HEK293 (cell line): ENCODE results near the gene FLT3LG.
A peak's percentile ranks its signal among the peaks of the same experiment; 100 is the strongest.

ENCODE experiments used
- AEBP2 ChIP-seq: fragments of 450-650 bp; formaldehyde crosslinking; IDR thresholded peaks from 2 replicates; pipeline ENCODE4 v1.5.1; 2016; ENCODE audit warnings: missing biosample characterization, missing genetic modification characterization, borderline replicate concordance
- GLIS2 ChIP-seq: fragments of 450-650 bp; formaldehyde crosslinking; IDR thresholded peaks from 2 replicates; pipeline ENCODE4 v1.5.1; 2016; ENCODE audit warnings: missing biosample characterization, missing genetic modification characterization
- HOXA7 ChIP-seq: sonication (generic); formaldehyde crosslinking; IDR thresholded peaks from 2 replicates; pipeline ENCODE4 v1.8.1; 2022; ENCODE audit warnings: missing genetic modification reagents, borderline replicate concordance
- HOXC10 ChIP-seq: sonication (generic); formaldehyde crosslinking; IDR thresholded peaks from 2 replicates; pipeline ENCODE4 v1.8.1; 2023; ENCODE audit warnings: mild to moderate bottlenecking, missing genetic modification reagents
- KLF8 ChIP-seq: fragments of 450-650 bp; formaldehyde crosslinking; IDR thresholded peaks from 2 replicates; pipeline ENCODE4 v1.5.1; 2016; ENCODE audit warnings: missing biosample characterization, missing genetic modification characterization
- KLF9 ChIP-seq: fragments of 450-650 bp; formaldehyde crosslinking; IDR thresholded peaks from 2 replicates; pipeline ENCODE4 v1.5.1; 2016; ENCODE audit warnings: missing biosample characterization, missing genetic modification characterization, low read depth
- ZFP41 ChIP-seq: fragments of 450-650 bp; formaldehyde crosslinking; IDR thresholded peaks from 2 replicates; pipeline ENCODE4 v1.5.1; 2016; ENCODE audit warnings: missing biosample characterization, missing genetic modification characterization, borderline replicate concordance
- ZNF114 ChIP-seq: fragments of 450-650 bp; formaldehyde crosslinking; IDR thresholded peaks from 2 replicates; pipeline ENCODE4 v1.5.0; 2017; ENCODE audit warnings: missing biosample characterization, missing genetic modification characterization
- ZNF121 ChIP-seq: fragments of 450-650 bp; formaldehyde crosslinking; IDR thresholded peaks from 2 replicates; pipeline ENCODE4 v1.5.1; 2016; ENCODE audit warnings: missing biosample characterization, missing genetic modification characterization
- ZNF157 ChIP-seq: fragments of 450-650 bp; formaldehyde crosslinking; IDR thresholded peaks from 2 replicates; pipeline ENCODE4 v1.5.1; 2016; ENCODE audit warnings: missing biosample characterization, missing genetic modification characterization
- ZNF16 ChIP-seq: fragments of 450-650 bp; formaldehyde crosslinking; IDR thresholded peaks from 2 replicates; pipeline ENCODE4 v1.5.1; 2016; ENCODE audit warnings: low read depth, missing biosample characterization, missing genetic modification characterization
- ZNF19 ChIP-seq: fragments of 450-650 bp; formaldehyde crosslinking; IDR thresholded peaks from 2 replicates; pipeline ENCODE4; 2016; ENCODE audit warnings: missing biosample characterization, missing genetic modification characterization, low read depth
- ZNF202 ChIP-seq: fragments of 450-650 bp; formaldehyde crosslinking; IDR thresholded peaks from 2 replicates; pipeline ENCODE4 v1.5.1; 2016; ENCODE audit warnings: missing biosample characterization, missing genetic modification characterization, borderline replicate concordance
- ZNF292 ChIP-seq: fragments of 450-650 bp; formaldehyde crosslinking; IDR thresholded peaks from 2 replicates; pipeline ENCODE4 v1.5.1; 2016; ENCODE audit warnings: low read depth, missing biosample characterization, missing genetic modification characterization, borderline replicate concordance
- ZNF362 ChIP-seq: fragments of 450-650 bp; formaldehyde crosslinking; IDR thresholded peaks from 2 replicates; pipeline ENCODE4 v1.5.1; 2016; ENCODE audit warnings: missing biosample characterization, missing genetic modification characterization
- ZNF37A ChIP-seq: fragments of 450-650 bp; IDR thresholded peaks from 2 replicates; pipeline ENCODE4 v1.5.1; 2018; ENCODE audit warnings: missing biosample characterization, missing genetic modification characterization
- ZNF48 ChIP-seq: fragments of 450-650 bp; formaldehyde crosslinking; IDR thresholded peaks from 2 replicates; pipeline ENCODE4 v1.5.1; 2016; ENCODE audit warnings: missing biosample characterization, missing genetic modification characterization
- ZNF621 ChIP-seq: fragments of 450-650 bp; formaldehyde crosslinking; IDR thresholded peaks from 2 replicates; pipeline ENCODE4 v1.5.1; 2017; ENCODE audit warnings: missing biosample characterization, missing genetic modification characterization
- ZNF624 ChIP-seq: fragments of 450-650 bp; formaldehyde crosslinking; IDR thresholded peaks from 2 replicates; pipeline ENCODE4 v1.5.1; 2017; ENCODE audit warnings: missing biosample characterization, missing genetic modification characterization
- ZNF670 ChIP-seq: fragments of 450-650 bp; formaldehyde crosslinking; IDR thresholded peaks from 2 replicates; pipeline ENCODE4 v1.5.1; 2016; ENCODE audit warnings: missing biosample characterization, missing genetic modification characterization, low read depth
- ZNF776 ChIP-seq: fragments of 450-650 bp; formaldehyde crosslinking; IDR thresholded peaks from 2 replicates; pipeline ENCODE4 v1.5.0; 2017; ENCODE audit warnings: missing biosample characterization, missing genetic modification characterization, borderline replicate concordance
- ZNF777 ChIP-seq: fragments of 450-650 bp; formaldehyde crosslinking; IDR thresholded peaks from 2 replicates; pipeline ENCODE4 v1.5.1; 2017; ENCODE audit warnings: missing biosample characterization, missing genetic modification characterization, borderline replicate concordance
- ZNF792 ChIP-seq: fragments of 450-650 bp; formaldehyde crosslinking; IDR thresholded peaks from 2 replicates; pipeline ENCODE4 v1.5.1; 2016; ENCODE audit warnings: missing biosample characterization, missing genetic modification characterization
- ZSCAN16 ChIP-seq: fragments of 450-650 bp; formaldehyde crosslinking; IDR thresholded peaks from 2 replicates; pipeline ENCODE4 v1.5.1; 2016; ENCODE audit warnings: missing biosample characterization, missing genetic modification characterization
- TF ChIP-seq, protein P1 (sequence below): fragments of 450-650 bp; formaldehyde crosslinking; IDR thresholded peaks from 2 replicates; pipeline ENCODE4 v1.5.1; 2016; ENCODE audit warnings: missing biosample characterization, missing genetic modification characterization, borderline replicate concordance
- TF ChIP-seq, protein P2 (sequence below): fragments of 450-650 bp; formaldehyde crosslinking; IDR thresholded peaks from 2 replicates; pipeline ENCODE4 v1.5.1; 2017; ENCODE audit warnings: missing biosample characterization, missing genetic modification characterization
- TF ChIP-seq, protein P3 (sequence below): fragments of 450-650 bp; formaldehyde crosslinking; IDR thresholded peaks from 2 replicates; pipeline ENCODE4 v1.5.1; 2016; ENCODE audit warnings: missing biosample characterization, missing genetic modification characterization
- TF ChIP-seq, protein P4 (sequence below): sonication (generic); formaldehyde crosslinking; IDR thresholded peaks from 2 replicates; pipeline ENCODE4 v1.8.1; 2022; ENCODE audit warnings: mild to moderate bottlenecking, moderate library complexity, missing genetic modification reagents

Gene FLT3LG

GRCh38 chr19:49451430-49452181, 22.4 kb upstream of the FLT3LG start, which contains the start of gene PIH1D1 (continued):
- TF ChIP-seq, protein P1, sequence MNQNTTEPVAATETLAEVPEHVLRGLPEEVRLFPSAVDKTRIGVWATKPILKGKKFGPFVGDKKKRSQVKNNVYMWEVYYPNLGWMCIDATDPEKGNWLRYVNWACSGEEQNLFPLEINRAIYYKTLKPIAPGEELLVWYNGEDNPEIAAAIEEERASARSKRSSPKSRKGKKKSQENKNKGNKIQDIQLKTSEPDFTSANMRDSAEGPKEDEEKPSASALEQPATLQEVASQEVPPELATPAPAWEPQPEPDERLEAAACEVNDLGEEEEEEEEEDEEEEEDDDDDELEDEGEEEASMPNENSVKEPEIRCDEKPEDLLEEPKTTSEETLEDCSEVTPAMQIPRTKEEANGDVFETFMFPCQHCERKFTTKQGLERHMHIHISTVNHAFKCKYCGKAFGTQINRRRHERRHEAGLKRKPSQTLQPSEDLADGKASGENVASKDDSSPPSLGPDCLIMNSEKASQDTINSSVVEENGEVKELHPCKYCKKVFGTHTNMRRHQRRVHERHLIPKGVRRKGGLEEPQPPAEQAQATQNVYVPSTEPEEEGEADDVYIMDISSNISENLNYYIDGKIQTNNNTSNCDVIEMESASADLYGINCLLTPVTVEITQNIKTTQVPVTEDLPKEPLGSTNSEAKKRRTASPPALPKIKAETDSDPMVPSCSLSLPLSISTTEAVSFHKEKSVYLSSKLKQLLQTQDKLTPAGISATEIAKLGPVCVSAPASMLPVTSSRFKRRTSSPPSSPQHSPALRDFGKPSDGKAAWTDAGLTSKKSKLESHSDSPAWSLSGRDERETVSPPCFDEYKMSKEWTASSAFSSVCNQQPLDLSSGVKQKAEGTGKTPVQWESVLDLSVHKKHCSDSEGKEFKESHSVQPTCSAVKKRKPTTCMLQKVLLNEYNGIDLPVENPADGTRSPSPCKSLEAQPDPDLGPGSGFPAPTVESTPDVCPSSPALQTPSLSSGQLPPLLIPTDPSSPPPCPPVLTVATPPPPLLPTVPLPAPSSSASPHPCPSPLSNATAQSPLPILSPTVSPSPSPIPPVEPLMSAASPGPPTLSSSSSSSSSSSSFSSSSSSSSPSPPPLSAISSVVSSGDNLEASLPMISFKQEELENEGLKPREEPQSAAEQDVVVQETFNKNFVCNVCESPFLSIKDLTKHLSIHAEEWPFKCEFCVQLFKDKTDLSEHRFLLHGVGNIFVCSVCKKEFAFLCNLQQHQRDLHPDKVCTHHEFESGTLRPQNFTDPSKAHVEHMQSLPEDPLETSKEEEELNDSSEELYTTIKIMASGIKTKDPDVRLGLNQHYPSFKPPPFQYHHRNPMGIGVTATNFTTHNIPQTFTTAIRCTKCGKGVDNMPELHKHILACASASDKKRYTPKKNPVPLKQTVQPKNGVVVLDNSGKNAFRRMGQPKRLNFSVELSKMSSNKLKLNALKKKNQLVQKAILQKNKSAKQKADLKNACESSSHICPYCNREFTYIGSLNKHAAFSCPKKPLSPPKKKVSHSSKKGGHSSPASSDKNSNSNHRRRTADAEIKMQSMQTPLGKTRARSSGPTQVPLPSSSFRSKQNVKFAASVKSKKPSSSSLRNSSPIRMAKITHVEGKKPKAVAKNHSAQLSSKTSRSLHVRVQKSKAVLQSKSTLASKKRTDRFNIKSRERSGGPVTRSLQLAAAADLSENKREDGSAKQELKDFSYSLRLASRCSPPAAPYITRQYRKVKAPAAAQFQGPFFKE (tag by site-specific recombination): no peak
- TF ChIP-seq, protein P2, sequence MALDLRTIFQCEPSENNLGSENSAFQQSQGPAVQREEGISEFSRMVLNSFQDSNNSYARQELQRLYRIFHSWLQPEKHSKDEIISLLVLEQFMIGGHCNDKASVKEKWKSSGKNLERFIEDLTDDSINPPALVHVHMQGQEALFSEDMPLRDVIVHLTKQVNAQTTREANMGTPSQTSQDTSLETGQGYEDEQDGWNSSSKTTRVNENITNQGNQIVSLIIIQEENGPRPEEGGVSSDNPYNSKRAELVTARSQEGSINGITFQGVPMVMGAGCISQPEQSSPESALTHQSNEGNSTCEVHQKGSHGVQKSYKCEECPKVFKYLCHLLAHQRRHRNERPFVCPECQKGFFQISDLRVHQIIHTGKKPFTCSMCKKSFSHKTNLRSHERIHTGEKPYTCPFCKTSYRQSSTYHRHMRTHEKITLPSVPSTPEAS (tag by site-specific recombination): no peak
- TF ChIP-seq, protein P3, sequence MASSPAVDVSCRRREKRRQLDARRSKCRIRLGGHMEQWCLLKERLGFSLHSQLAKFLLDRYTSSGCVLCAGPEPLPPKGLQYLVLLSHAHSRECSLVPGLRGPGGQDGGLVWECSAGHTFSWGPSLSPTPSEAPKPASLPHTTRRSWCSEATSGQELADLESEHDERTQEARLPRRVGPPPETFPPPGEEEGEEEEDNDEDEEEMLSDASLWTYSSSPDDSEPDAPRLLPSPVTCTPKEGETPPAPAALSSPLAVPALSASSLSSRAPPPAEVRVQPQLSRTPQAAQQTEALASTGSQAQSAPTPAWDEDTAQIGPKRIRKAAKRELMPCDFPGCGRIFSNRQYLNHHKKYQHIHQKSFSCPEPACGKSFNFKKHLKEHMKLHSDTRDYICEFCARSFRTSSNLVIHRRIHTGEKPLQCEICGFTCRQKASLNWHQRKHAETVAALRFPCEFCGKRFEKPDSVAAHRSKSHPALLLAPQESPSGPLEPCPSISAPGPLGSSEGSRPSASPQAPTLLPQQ: peak; percentile 25; the same call in 1 of the 2 replicates
- TF ChIP-seq KLF9 (tag by site-specific recombination) (peak; percentile 73), ZNF624 (tag by site-specific recombination) (no peak), ZNF621 (tag by site-specific recombination) (no peak), KLF8 (tag by site-specific recombination) (peak; percentile 75; the same call in 1 of the 2 replicates), ZNF37A (no peak), ZNF16 (tag by site-specific recombination) (no peak), ZNF670 (no peak), ZNF48 (tag by site-specific recombination) (no peak), ZSCAN16 (tag by site-specific recombination) (0 out of 2 replicates have a peak, but pooled peaks have one; percentile 13), ZNF776 (tag by site-specific recombination) (no peak), ZNF19 (no peak), ZNF202 (tag by site-specific recombination) (no peak), ZNF157 (tag by site-specific recombination) (no peak), GLIS2 (tag by site-specific recombination) (no peak), ZNF362 (tag by site-specific recombination) (no peak), HOXC10 (CRISPR knock-in tag) (peak; percentile 98), AEBP2 (tag by site-specific recombination) (no peak), ZNF777 (no peak), ZNF121 (no peak), ZNF114 (tag by site-specific recombination) (no peak), HOXA7 (CRISPR knock-in tag) (no peak), ZNF792 (tag by site-specific recombination) (no peak), ZFP41 (tag by site-specific recombination) (no peak), ZNF292 (tag by site-specific recombination) (no peak)
- TF ChIP-seq, protein P4, sequence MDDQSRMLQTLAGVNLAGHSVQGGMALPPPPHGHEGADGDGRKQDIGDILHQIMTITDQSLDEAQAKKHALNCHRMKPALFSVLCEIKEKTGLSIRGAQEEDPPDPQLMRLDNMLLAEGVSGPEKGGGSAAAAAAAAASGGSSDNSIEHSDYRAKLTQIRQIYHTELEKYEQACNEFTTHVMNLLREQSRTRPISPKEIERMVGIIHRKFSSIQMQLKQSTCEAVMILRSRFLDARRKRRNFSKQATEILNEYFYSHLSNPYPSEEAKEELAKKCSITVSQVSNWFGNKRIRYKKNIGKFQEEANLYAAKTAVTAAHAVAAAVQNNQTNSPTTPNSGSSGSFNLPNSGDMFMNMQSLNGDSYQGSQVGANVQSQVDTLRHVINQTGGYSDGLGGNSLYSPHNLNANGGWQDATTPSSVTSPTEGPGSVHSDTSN (CRISPR knock-in tag): no peak
